Nephron progenitor cell (in vitro differentiated cells): ENCODE data around the gene FAM110D.

Source experiments
- DNase-seq: peaks from one replicate; pipeline ENCODE4 v3.0.0; 2021
- H3K27ac Mint-ChIP-seq: 2 replicates; pipeline ENCODE4 v1.8.0; 2021; ENCODE audit warnings: mild to moderate bottlenecking, moderate library complexity, mixed read lengths
- H3K27me3 Mint-ChIP-seq: 2 replicates; pipeline ENCODE4 v1.8.0; 2021; ENCODE audit warnings: mild to moderate bottlenecking, low read depth, mixed read lengths; ENCODE audit not compliant: poor library complexity
- H3K36me3 Mint-ChIP-seq: 2 replicates; pipeline ENCODE4 v1.8.0; 2021; ENCODE audit warnings: low read depth, mixed read lengths
- H3K4me1 Mint-ChIP-seq: 2 replicates; pipeline ENCODE4 v1.8.0; 2021; ENCODE audit warnings: mixed read lengths
- H3K4me3 Mint-ChIP-seq: 2 replicates; pipeline ENCODE4 v1.8.0; 2021; ENCODE audit warnings: mild to moderate bottlenecking, moderate library complexity, mixed read lengths
- H3K9me3 Mint-ChIP-seq: 2 replicates; pipeline ENCODE4 v1.8.0; 2021; ENCODE audit warnings: mild to moderate bottlenecking, moderate library complexity, mixed read lengths
- TF ChIP-seq, protein P1 (sequence below): fragments of 200-600 bp; sonication (generic); IDR thresholded peaks from 2 replicates; pipeline ENCODE4 v1.5.0; 2021; ENCODE audit warnings: antibody characterized with exemption

The FAM110D gene

DNA sequence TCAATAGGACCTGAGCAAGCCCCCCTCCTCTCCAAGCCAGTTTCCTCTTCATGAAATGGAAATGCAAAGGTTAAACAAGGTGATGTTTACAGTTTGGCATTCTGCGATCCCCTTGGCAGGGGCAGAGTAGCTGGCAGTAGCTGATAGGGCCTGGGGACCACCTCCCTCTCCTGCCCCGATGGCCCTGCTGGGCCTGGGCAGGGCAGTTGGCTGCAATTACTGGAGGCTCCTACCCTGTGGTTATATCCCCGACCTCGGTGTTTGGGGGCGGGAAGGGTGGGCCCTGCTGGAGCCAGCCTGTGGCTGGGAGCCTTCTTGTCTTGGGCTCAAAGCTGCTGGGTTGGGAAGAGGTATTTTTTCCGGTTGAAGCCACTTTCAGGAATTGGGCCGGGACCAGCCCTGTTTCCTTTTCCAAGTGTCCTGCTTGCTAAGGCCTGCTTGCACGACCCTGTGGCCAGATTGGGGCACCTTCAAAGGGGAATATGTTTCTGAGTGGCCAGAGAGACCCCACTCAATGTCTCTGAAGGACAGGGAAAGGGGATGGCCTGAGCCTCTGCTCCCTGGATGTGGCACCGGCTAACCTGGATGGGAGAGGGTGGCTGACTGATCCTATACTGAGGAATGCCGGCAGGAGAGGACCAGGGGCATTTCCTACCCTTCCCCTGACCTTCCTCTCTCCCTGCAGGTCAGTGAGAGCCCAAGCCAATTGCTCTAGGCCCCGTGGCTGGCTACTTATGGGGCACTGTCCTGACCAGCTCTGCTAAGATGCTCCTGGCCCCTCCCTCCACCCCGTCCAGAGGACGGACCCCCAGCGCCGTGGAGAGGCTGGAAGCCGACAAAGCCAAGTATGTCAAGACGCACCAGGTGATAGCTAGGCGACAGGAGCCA, 1.9 kb downstream of the FAM110D start:
- Mint-ChIP-seq H3K27ac (no peak overlapping the region), H3K4me3 (peak overlapping the region; percentile 66), H3K36me3 (no peaks in the 10 kb centered on the region), H3K9me3 (no peaks in the 10 kb centered on the region), H3K4me1 (peaks cover 65% of the 10 kb centered on the region), H3K27me3 (peaks cover 20% of the 10 kb centered on the region)
- TF ChIP-seq, protein P1, sequence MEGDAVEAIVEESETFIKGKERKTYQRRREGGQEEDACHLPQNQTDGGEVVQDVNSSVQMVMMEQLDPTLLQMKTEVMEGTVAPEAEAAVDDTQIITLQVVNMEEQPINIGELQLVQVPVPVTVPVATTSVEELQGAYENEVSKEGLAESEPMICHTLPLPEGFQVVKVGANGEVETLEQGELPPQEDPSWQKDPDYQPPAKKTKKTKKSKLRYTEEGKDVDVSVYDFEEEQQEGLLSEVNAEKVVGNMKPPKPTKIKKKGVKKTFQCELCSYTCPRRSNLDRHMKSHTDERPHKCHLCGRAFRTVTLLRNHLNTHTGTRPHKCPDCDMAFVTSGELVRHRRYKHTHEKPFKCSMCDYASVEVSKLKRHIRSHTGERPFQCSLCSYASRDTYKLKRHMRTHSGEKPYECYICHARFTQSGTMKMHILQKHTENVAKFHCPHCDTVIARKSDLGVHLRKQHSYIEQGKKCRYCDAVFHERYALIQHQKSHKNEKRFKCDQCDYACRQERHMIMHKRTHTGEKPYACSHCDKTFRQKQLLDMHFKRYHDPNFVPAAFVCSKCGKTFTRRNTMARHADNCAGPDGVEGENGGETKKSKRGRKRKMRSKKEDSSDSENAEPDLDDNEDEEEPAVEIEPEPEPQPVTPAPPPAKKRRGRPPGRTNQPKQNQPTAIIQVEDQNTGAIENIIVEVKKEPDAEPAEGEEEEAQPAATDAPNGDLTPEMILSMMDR = no peak
- no peak for DNase-seq

DNA sequence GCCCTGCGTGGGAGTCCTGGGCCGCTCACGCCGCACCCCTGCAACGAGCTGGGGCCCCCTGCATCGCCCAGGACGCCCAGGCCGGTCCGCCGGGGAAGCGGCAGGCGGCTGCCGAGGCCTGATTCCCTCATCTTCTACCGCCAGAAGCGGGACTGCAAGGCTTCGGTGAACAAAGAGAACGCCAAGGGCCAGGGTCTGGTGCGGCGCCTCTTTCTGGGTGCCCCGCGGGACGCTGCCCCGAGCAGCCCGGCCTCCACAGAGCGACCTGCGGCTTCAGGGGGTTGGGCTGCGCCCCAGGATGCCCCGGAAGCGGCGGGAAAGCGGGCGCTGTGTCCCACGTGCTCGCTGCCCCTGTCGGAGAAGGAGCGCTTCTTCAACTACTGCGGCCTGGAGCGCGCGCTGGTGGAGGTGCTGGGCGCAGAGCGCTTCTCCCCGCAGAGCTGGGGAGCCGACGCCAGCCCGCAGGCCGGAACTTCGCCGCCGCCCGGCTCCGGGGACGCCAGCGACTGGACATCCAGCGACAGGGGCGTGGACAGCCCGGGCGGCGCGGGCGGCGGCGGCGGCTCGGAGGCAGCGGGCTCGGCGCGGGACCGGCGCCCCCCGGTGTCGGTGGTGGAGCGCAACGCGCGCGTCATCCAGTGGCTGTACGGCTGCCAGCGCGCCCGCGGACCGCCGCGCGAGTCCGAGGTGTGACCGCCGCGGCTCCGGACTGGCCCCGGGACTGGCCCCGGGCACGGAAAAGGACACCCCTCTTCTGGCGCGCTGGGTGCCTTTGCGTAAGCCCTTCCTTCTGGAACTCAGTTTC, 2.7 kb downstream of the FAM110D start:
- Mint-ChIP-seq H3K9me3 (no peaks in the 10 kb centered on the region), H3K4me3 (peak overlapping the region; percentile 79), H3K36me3 (no peaks in the 10 kb centered on the region), H3K4me1 (peaks cover 65% of the 10 kb centered on the region), H3K27ac (no peak overlapping the region), H3K27me3 (peaks cover 23% of the 10 kb centered on the region)
- peak; percentile 83 for DNase-seq
- TF ChIP-seq, protein P1 = no peak

DNA sequence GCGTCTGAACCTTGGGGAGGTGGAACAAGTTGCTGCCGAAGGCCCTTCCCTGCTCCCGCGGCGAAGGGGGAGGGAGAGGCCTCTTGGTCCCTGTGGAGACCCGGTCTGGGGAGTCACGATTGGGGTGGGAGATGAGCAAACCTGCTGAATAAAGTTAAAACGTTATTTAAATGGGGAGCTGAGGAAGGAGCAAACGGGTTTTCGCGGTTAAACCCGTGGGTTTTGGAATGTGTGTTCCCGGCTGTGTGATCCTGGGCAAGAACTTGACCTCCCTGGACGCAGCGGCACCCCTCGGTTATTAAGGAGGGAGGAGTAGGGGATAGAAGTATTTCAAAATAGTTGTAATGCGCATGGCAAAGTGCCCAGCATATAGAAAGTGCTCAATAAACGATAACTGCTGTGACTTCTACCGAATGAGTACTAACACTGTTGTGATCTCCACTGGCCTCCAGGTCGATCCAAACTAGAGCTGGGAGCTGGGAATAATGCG, 3.4 kb downstream of the FAM110D start:
- TF ChIP-seq, protein P1 = no peak
- Mint-ChIP-seq H3K4me1 (peaks cover 68% of the 10 kb centered on the region), H3K27ac (no peak overlapping the region), H3K27me3 (peaks cover 24% of the 10 kb centered on the region), H3K36me3 (no peaks in the 10 kb centered on the region), H3K4me3 (peak overlapping the region; percentile 79), H3K9me3 (no peaks in the 10 kb centered on the region)
- DNase-seq = no peak

DNA sequence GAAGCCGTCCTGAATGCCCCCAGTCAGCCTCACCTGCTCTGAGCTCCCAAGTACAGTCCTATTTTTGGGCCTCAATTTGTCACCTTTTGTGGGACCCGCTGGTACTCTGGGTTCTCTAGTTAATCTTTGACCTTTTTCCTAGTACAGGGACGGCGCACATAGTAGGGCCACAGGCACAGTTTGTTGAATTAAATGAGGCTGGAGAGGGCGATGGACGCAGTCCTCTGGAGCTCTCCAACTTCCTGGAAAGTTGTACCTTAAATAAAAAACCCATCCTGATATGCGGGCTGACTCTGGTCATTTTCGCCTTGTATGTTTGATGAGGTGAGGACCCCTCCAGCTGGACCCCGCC, 4.8 kb downstream of the FAM110D start:
- TF ChIP-seq, protein P1 = no peak
- H3K36me3 Mint-ChIP-seq = no peaks in the 10 kb centered on the region
- DNase-seq = no peak
- H3K4me1 Mint-ChIP-seq = peaks cover 65% of the 10 kb centered on the region
- H3K9me3 Mint-ChIP-seq = no peaks in the 10 kb centered on the region
- H3K27me3 Mint-ChIP-seq = peaks cover 32% of the 10 kb centered on the region
- H3K27ac Mint-ChIP-seq = no peak overlapping the region
- peak overlapping the region; percentile 32 for H3K4me3 Mint-ChIP-seq

DNA sequence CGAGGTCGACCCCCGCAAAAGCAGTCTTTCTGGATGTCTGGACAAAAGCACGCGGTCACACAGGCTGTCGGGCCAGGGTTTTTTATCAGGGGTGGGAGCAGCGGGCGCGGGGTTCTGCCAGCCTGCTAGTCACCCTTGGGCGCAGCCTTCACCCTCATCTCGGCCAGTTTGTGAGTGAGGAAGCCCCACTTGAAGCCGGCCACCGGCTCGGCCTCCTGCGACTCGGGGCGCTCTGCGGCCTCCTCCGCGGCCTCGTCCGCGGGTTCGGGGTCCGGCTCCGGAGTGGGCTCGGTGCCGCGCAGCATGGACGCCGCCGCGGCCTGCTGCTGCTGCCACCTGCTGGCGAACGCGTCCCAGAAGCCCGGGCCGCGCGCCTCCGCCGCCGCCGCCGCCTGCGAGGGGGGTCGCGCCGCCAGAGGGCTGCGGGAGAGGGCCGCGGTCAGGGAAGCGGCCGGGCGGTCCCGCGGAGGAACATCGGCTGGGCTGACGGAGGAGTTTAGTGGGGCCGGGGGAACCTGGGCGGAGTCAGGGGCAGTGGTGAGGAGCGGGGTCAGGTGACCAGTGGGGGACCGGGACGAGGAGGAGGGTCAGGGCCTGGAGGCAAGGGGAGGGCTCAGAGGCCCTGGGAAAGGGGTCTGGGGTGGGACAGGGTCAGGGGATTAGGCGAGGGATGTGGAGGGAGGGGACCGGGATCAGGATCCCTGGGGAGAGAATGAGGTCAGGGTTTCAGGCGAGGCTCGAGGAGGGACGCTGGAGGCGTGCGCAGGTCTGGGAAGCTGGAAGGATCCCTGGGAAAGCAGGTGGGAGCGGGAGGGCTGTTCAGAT, 5.4 kb downstream of the FAM110D start:
- peaks cover 32% of the 10 kb centered on the region for H3K27me3 Mint-ChIP-seq
- H3K4me1 Mint-ChIP-seq = peaks cover 65% of the 10 kb centered on the region
- no peaks in the 10 kb centered on the region for H3K9me3 Mint-ChIP-seq
- H3K27ac Mint-ChIP-seq = peak overlapping the region; percentile 98
- H3K36me3 Mint-ChIP-seq = no peaks in the 10 kb centered on the region
- peak; percentile 91 for DNase-seq
- peak overlapping the region; percentile 75 for H3K4me3 Mint-ChIP-seq
- TF ChIP-seq, protein P1 = peak; percentile 31
